Activated CD8-positive, alpha-beta memory T cell treated with anti-CD3 and anti-CD28 coated beads, Interleukin-2, amount 50 U/mL, for 48 hours (primary cell): ENCODE measurements around the gene TMEM50A.
"Not testable (repeated sequence)": the region's sequence is repeated elsewhere in the genome, so short reads cannot be mapped to it uniquely, and the experiment has no call there.

ENCODE experiments used
- DNase-seq: peaks from one replicate; pipeline ENCODE4 v3.0.0-alpha.2; 2020

The TMEM50A gene

GRCh38 chr1:25337483-25338187, 499 bp upstream of the TMEM50A start:
- peak; percentile 68 for DNase-seq

GRCh38 chr1:25338986-25339385, 852 bp downstream of the TMEM50A start:
- DNase-seq, result no peak

- DNase-seq, result no peak
Observed at GRCh38 chr1:25341746-25342145, 3.6 kb downstream of the TMEM50A start.

GRCh38 chr1:25342846-25343245, 4.7 kb downstream of the TMEM50A start:
- DNase-seq, result no peak

- no peak for DNase-seq
Observed at GRCh38 chr1:25343872-25344271, 5.7 kb downstream of the TMEM50A start.

- DNase-seq, result no peak
Observed at GRCh38 chr1:25347556-25347955, 9.4 kb downstream of the TMEM50A start.

GRCh38 chr1:25349606-25350005, 11.5 kb downstream of the TMEM50A start:
- DNase-seq, result no peak

GRCh38 chr1:25355841-25356395, 17.8 kb downstream of the TMEM50A start:
- no peak for DNase-seq

GRCh38 chr1:25356441-25356840, 18.3 kb downstream of the TMEM50A start:
- no peak for DNase-seq

GRCh38 chr1:25356848-25357247, 18.7 kb downstream of the TMEM50A start:
- no peak for DNase-seq

GRCh38 chr1:25360596-25361581, 22.8 kb downstream of the TMEM50A start:
- DNase-seq, result no peak

- DNase-seq, result no peak
Observed at GRCh38 chr1:25361901-25362300, 23.8 kb downstream of the TMEM50A start.

GRCh38 chr1:25362634-25363559, 24.8 kb downstream of the TMEM50A start:
- DNase-seq, result not testable (repeated sequence)

GRCh38 chr1:25369241-25369640, 31.1 kb downstream of the TMEM50A start:
- DNase-seq, result no peak

- DNase-seq, result not testable (repeated sequence)
Observed at GRCh38 chr1:25369691-25370271, 31.6 kb downstream of the TMEM50A start.

GRCh38 chr1:25371757-25372156, 33.6 kb downstream of the TMEM50A start:
- not testable (repeated sequence) for DNase-seq

GRCh38 chr1:25378367-25378766, 40.2 kb downstream of the TMEM50A start:
- not testable (repeated sequence) for DNase-seq

GRCh38 chr1:25382543-25382942, 44.4 kb downstream of the TMEM50A start:
- DNase-seq, result not testable (repeated sequence)

GRCh38 chr1:25383090-25383489, 45.0 kb downstream of the TMEM50A start:
- DNase-seq, result not testable (repeated sequence)

- not testable (repeated sequence) for DNase-seq
Observed at GRCh38 chr1:25383875-25384274, 45.7 kb downstream of the TMEM50A start.

- DNase-seq, result not testable (repeated sequence)
Observed at GRCh38 chr1:25387096-25387495, 49.0 kb downstream of the TMEM50A start.

GRCh38 chr1:25388691-25389090, 50.6 kb downstream of the TMEM50A start:
- DNase-seq, result not testable (repeated sequence)
